Stromal cell of bone marrow (primary cell): ENCODE measurements around the gene NCAPD3.
A peak's percentile ranks its signal among the peaks of the same experiment; 100 is the strongest.
"Not testable (repeated sequence)": the region's sequence is repeated elsewhere in the genome, so short reads cannot be mapped to it uniquely, and the experiment has no call there.

Experiments used
- DNase-seq: peaks from one replicate; pipeline ENCODE4 v3.0.0-alpha.2; 2012; ENCODE audit warnings: low read depth

NCAPD3 gene

DNA sequence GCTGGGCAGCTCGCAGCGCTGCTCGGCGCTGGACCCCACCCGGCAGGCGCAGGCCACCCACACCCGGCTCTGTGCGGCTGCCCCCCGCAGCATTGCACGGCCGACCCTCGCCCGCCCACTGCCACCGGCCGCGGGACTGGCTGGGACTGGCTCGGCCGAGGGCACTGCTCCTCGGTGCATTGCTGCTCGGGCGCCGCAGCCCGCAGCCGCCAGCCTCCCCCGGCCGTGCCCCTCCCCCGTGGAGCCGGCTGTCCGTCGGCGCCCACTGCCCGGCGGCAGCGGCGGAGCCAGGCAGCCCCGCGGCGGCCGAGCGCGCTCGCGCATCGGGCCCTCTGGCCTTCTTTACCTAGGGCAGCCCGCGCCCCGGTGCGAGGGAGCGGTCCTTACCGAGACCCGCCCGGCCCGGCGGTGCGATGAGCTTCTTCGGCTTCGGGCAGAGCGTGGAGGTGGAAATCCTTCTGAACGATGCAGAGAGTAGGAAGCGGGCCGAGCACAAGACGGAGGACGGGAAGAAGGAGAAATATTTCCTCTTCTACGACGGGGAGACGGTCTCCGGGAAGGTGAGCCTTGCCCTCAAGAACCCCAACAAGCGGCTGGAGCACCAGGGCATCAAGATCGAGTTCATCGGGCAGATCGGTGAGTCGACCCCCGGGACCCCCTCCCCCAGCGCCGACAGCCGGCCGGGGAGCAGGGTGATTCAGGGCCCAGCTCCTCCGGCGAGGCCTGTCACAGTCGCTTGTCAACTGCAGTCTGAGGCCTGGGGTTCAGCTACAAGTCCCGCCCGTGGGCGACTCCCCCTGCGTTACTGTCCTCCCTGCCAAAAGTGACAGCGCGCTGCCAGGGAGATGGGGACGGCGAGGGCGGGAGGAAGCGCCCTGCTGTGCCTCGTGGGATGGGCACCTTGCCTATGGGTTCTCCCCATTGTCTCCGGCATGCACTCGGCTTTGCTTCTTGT, 1.2 kb upstream of the NCAPD3 start:
- peak; percentile 9 for DNase-seq

DNA sequence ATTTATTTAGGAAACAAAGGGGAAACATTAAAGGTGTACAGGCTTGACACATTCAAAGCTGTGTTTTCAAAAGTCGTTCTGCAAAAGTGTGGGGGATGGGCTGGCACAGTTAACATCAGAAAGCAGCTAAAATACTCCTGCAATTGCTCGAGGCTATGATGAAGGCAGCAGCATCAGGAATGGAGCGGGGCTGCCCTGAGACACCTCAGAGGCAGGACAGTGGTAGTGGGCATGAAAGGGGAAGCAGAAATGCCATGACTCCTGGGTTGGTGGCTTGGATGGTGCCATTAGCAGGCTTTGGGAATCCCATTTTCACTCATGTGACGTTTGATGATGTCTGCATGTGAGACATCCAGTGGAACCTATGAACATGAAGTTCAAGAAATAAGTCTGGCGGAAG, 646 bp downstream of the NCAPD3 start:
- DNase-seq = no peak

GRCh38 chr11:134216816-134217215, 7.0 kb downstream of the NCAPD3 start:
- DNase-seq = no peak

GRCh38 chr11:134215836-134216235, 7.9 kb downstream of the NCAPD3 start:
- no peak for DNase-seq

DNA sequence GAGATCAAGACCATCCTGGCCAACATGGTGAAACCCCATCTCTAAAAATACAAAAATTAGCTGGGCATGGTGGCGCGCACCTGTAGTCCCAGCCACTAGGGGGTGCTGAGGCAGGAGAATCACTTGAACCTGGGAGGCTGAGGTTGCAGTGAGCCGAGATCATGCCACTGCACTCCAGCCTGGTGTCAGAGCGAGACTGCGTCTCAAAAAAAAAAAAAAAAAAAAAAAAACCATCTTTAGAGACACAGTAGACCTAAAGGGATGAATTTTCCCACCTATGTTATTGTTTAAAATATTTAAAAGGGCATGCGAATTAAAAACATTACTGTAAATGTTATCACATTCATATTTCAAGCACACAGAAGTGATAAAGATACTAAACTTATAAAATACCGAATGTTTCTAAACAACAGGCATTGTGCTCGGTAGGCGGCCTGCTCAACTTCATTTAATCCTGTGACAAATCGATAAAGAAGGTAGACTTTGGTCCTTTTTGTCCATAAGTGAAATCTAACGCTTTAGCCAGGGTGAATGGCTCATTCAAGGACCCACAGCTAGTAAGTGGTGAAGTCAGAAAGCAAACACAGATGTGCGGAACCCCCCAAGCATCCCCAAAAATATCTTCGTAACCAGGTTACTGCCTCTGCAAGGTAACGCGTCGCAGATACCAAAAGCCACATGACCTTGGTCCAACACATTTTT, 16.1 kb downstream of the NCAPD3 start:
- no peak for DNase-seq

DNA sequence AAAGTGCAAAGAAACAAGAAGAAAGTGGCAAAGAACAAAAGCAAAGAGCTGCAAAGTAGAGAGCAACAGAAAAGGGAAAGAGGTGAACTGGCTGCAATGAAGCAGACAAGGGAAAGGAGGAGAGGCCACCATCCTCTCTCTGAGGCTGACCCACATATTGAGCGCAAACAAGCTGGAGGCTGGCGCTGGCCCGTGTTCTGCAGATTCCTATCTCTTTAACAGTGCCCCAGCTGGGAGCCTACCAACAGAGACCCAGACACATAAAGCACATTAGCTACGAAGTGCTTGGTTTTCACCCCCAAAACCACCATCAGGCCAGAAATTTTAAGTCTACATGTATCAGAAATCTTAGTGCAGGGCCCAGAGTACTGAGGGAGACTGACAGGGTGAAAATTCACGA, 17.6 kb downstream of the NCAPD3 start:
- no peak for DNase-seq

DNA sequence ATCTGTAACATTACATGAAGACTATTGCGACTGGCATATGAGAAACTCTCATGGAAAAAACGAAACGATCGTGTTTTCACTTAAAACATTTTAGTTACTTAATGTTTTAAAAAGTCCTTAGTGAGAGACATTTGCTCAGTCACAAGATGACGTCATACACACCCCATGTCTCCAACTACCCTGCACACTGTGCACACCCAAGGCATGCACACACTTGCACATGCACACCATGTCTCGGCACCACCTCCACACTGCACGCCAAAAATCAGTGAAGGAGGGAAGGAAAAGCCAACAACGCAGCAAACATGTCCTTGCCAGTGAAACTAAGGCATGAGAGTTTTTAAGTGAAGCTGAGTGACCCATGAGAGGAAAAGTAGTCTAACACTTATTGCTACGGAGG, 18.0 kb downstream of the NCAPD3 start:
- DNase-seq = no peak

GRCh38 chr11:134202661-134203060, 21.1 kb downstream of the NCAPD3 start:
- no peak for DNase-seq

DNA sequence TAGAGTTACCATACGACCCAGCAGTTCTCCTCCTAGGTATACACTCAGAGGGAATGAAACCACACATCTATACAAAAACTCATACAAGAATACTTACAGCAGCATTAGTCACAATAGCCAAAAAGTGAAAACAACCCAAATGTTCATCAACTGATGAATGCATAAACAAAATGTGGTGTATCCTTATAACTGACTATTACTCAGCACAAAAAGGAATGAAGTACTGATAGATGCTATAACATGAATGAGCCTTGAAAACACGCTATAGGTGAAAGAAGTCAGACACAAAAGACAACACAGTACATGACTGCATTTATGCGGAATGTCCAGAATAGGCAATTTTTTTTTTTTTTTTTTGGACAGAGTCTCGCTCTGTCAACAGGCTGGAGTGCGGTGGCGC, 23.1 kb downstream of the NCAPD3 start:
- no peak for DNase-seq

DNA sequence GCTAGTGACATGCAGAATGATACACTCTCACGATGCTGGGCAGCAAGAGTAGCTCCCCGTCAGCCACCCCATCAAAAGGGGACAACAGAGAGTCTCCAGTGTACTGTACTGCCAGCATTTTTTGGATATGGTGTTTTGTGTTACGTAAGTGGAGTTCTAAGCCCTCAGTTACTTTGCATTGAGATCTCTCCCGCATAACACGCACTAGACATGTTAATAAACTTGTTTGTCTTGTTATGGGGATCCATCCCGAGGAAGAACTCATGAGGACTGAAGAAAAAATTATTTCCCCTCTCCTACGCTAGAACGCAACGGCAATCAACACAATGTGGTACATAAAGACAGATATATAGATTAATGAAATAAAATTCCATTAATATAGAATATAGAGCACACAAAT, 24.2 kb downstream of the NCAPD3 start:
- no peak for DNase-seq

DNA sequence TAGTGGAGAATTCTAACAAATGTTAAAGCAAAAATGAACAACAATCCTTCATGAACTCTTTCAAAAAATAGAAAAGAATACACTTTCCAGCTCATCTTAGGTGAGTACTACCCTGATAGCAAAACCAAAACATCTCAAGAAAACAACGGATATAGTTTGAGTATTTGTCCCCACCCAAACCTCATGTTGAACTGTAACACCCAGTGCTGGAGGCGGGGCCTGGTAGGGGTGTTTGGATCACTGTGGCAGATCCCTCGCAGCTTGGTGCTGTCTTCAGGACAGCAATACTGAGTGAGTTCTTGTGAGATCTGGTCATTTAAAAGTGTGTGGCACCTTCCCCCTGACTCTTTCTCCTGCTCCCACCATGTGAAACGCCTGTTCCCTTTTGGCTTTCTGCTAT, 27.0 kb downstream of the NCAPD3 start:
- no peak for DNase-seq

- DNase-seq = not testable (repeated sequence)
These were observed 35.7 kb downstream of the NCAPD3 start for GRCh38 chr11:134188092-134188491.

DNA sequence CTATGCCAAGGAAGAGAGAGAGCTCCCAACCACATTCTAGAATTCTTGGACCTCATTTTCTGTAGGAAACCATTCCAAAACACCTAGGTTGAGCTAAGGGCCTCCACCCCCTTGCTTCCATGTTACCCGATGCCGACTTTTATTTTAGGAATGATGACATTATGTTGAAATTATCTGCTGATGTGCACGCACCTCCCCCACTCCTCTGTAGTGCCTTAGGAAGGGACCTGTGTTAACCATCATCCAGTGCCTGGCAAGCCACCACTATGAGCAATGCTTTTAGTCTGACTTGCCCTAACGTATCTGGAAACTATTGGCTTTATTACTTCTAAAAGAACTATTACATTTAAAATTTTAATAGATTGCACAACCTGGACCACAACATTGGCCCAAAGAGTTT, 42.1 kb downstream of the NCAPD3 start:
- peak; percentile 45 for DNase-seq

DNA sequence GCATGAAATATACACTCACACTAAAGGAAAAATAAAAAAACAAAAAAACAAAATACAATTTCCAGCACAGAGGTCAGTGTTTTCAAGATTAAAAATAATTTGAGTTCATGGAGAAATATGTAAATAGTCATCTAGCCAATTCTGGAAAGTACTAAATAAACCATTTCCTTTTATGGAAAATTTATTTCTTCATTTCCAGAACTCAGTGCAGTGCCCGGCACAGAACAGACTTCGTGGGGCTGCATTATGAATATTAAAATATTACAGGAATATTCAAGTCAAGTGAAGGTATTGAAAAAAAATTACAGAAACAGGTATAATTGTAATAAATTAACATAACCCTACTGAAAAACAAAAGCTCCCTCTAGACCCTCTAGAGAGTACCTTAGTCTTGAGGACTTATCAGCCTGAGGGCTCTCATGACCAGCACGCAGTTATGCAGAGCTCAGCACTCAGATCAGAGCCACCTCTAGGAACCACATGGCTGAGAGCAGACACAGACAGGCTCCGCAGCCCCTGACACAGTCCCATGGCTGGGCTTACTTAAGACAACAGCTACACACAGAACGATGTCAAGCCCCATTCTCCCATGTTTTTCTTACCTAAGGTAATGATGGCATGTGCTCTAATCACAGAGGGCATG, 45.6 kb downstream of the NCAPD3 start:
- no peak for DNase-seq

- no peak for DNase-seq
These were observed 47.5 kb downstream of the NCAPD3 start for GRCh38 chr11:134176284-134176683.

GRCh38 chr11:134173296-134173695, 50.5 kb downstream of the NCAPD3 start:
- no peak for DNase-seq

DNA sequence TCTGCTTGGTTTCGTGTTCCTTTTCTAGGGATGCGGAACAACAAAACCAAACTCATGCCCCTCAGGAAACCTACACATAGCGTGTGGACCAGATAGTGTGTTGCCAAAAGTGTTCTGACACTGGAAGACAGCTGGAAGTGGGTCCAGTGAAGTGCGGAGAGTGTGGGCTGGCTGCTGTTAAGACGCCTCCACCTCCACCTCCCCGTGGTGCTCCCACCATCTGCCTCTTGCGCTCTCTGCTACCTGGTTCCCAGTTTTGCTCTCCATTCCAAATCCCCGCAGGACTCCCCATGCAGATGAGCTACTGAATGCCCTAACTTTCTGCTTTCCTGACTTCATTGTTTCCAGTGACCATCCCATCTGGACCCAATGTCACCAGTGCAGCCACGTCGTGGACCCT, 51.8 kb downstream of the NCAPD3 start:
- DNase-seq = no peak

DNA sequence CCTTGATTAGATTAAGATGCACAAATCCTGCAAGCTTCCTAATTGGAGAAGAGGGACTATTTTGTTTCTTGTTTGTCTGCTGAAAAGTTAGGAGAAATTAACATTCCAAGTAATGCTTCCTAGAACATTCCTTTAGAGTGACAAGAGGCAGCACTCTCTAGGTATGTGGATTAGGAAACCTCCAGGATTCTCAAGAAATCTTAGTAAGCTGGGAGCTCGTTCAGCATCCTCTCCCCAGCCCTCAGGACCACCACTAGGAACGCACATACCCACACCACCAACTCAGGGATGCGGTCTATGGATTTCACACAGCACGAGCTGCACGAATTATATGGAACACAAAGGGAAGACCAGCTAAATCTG, 52.9 kb downstream of the NCAPD3 start:
- no peak for DNase-seq

DNA sequence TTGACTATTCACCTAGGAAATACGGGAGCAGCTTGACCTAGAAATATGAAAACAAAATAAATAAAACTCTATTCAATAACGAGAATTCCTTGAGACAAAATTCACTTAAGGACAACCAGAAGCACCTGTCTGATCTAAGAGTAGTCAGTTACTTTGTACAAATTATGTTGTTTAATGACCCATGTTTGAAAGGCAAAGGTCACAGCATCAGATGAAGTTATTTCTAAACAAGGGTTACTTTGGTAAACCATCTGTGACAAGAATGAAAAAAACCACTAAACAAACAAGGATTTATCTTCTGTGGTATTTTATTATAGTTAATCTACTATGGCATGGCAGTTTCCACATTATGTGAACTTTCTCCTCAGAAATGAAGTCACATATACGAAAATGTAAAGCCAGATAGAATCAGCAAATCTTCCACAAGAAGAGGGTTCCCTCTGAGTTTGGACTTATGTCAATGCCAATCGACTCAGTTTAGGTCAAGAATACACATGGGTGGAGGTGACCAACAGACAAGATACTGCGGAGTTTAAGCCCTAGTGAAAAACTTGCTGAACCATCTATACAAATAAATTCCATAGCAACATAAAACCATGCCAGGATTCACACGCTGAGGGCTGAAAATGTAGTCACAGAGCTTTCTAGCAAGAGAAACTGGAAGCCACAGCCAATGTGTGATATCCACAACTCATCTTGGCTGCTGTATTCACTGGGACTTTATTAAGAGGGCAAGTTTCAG, 53.4 kb downstream of the NCAPD3 start:
- DNase-seq = no peak

DNA sequence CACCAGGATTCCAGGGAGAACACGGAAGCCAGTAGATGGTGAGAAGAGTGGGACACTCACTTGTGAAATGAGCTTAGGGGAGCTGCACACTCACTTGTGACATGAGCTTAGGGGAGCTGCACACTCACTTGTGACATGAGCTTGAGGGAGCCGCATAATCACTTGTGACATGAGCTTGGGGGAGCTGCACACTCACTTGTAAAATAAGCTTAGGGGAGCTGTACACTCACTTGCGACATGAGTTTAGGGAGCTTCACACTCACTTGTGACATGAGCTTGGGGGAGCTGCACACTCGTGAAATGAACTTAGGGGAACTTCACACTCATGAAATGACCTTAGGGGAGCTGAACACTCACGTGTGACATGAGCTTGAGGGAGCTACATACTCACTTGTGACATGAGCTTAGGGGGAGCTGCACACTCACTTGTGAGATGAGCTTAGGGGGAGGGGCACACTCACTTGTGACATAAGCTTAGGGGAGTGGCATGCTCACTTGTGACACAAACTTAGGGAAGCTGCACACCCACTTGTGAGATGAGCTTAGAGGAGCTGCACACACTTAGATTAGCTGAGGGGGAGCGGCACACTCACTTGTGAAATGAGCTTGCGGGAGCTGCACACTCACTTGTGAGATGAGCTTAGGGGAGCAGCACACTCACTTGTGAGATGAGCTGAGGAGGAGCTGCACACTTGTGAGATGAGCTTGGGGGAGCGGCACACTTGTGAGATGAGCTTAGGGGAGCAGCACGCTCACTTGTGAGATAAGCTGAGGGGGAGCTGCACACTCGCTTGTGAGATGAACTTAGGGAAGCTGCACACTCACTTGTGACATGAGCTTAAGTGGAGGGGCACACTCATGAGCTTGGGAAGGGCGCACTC, 59.0 kb downstream of the NCAPD3 start:
- no peak for DNase-seq

DNA sequence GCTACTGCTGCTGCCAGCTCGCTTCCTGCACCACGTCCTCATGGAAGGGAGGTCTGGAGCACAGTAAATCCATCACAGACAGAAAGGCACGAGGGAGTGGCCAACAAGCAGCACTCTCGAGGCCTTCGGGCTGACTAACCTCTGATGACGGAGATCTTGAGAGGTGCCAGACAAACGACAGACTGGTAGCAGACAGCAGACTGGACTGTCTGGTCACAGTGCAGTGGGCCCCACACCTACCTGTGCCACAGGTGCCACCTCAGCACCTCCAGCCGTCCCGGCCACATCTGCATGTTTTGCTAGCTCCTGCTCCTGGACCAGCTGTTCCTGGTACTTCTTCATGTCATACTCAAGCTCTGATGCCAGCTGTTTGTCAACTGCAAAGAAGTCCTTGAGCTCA, 64.1 kb downstream of the NCAPD3 start:
- no peak for DNase-seq
